Loucy (cell line): Measurements from ENCODE around the gene TRERF1.

Source experiments
- H2AFZ ChIP-seq: fragments of 200-600 bp; sonication (generic); 2 replicates; pipeline ENCODE4 v1.6.0; 2016; ENCODE audit warnings: antibody characterized with exemption, mild to moderate bottlenecking, low read length, moderate library complexity
- H3F3A ChIP-seq: fragments of 200-600 bp; 2 replicates; pipeline ENCODE4 v1.6.0; 2016; ENCODE audit warnings: antibody characterized with exemption, low read depth, mild to moderate bottlenecking
- H3K27me3 ChIP-seq: fragments of 200-600 bp; sonication (generic); 2 replicates; pipeline ENCODE4 v1.6.1; 2014; ENCODE audit warnings: low read length, mild to moderate bottlenecking; ENCODE audit not compliant: insufficient read depth, poor library complexity, severe bottlenecking
- H3K36me3 ChIP-seq: fragments of 200-600 bp; sonication (generic); 2 replicates; pipeline ENCODE4 v1.6.1; 2016; ENCODE audit warnings: low read length; ENCODE audit not compliant: insufficient read depth
- H3K4me1 ChIP-seq: fragments of 200-600 bp; sonication (generic); 2 replicates; pipeline ENCODE4 v1.5.1; 2014; ENCODE audit warnings: low read length, mild to moderate bottlenecking; ENCODE audit not compliant: insufficient read depth, poor library complexity, severe bottlenecking
- H3K4me2 ChIP-seq: fragments of 200-600 bp; sonication (generic); 2 replicates; pipeline ENCODE4 v1.6.0; 2014; ENCODE audit warnings: antibody characterized with exemption, low read length, low read depth, mild to moderate bottlenecking; ENCODE audit not compliant: poor library complexity, severe bottlenecking
- H3K4me3 ChIP-seq: fragments of 200-600 bp; sonication (generic); 2 replicates; pipeline ENCODE4 v1.5.1; 2014; ENCODE audit warnings: low read length, mild to moderate bottlenecking, mixed read lengths; ENCODE audit not compliant: poor library complexity, severe bottlenecking
- H3K79me2 ChIP-seq: fragments of 200-600 bp; sonication (generic); 2 replicates; pipeline ENCODE4 v1.6.1; 2014; ENCODE audit warnings: low read length; ENCODE audit not compliant: insufficient read depth
- H3K9ac ChIP-seq: fragments of 200-600 bp; sonication (generic); 2 replicates; pipeline ENCODE4 v1.6.0; 2014; ENCODE audit warnings: mild to moderate bottlenecking, low read depth, low read length, moderate library complexity; ENCODE audit not compliant: poor library complexity, severe bottlenecking
- H3K9me2 ChIP-seq: fragments of 200-600 bp; sonication (generic); replicated peaks from 2 replicates; pipeline ENCODE4 v1.6.1; 2016; ENCODE audit warnings: low read depth, low read length, mixed read lengths
- H3K9me3 ChIP-seq: fragments of 200-600 bp; sonication (generic); 2 replicates; pipeline ENCODE4 v1.6.1; 2014; ENCODE audit warnings: mild to moderate bottlenecking, antibody characterized with exemption, low read length, low read depth; ENCODE audit not compliant: insufficient read depth
- H4K20me1 ChIP-seq: fragments of 200-600 bp; sonication (generic); 2 replicates; pipeline ENCODE4 v1.6.0; 2014; ENCODE audit warnings: antibody characterized with exemption, low read length, mild to moderate bottlenecking; ENCODE audit not compliant: insufficient read depth, poor library complexity, severe bottlenecking
- CTCF ChIP-seq: fragments of 200-600 bp; sonication (generic); conservative IDR thresholded peaks from 2 replicates; pipeline ENCODE4 v1.5.1; 2014; ENCODE audit warnings: mild to moderate bottlenecking, antibody characterized with exemption, low read length
- EZH2phosphoT487 ChIP-seq: fragments of 200-600 bp; IDR thresholded peaks from 2 replicates; pipeline ENCODE4 v1.6.1; 2018; ENCODE audit warnings: antibody characterized with exemption, mild to moderate bottlenecking, moderate library complexity, borderline replicate concordance

Gene TRERF1

GRCh38 chr6:42266538-42266937 lies 185.2 kb downstream of the TRERF1 start:
- Histone ChIP-seq H3K4me1 (no peaks in the 10 kb centered on the region), H3K4me3 (no peak overlapping the region), H4K20me1 (no peaks in the 10 kb centered on the region), H2AFZ (no peak overlapping the region), H3K27me3 (no peaks in the 10 kb centered on the region), H3K9me2 (no peaks in the 10 kb centered on the region), H3K9ac (no peak overlapping the region), H3K9me3 (no peaks in the 10 kb centered on the region), H3K79me2 (no peaks in the 10 kb centered on the region), H3K4me2 (no peak overlapping the region), H3K36me3 (peaks cover 34% of the 10 kb centered on the region; the same call in 1 of the 2 replicates), H3F3A (no peaks in the 10 kb centered on the region)
- TF ChIP-seq CTCF (no peak), EZH2phosphoT487 (no peak)

GRCh38 chr6:42264852-42265390 lies 186.8 kb downstream of the TRERF1 start:
- TF ChIP-seq CTCF (no peak), EZH2phosphoT487 (no peak)
- Histone ChIP-seq H3K79me2 (no peaks in the 10 kb centered on the region), H3K9me3 (no peaks in the 10 kb centered on the region), H2AFZ (no peak overlapping the region), H3F3A (no peaks in the 10 kb centered on the region), H4K20me1 (no peaks in the 10 kb centered on the region), H3K9me2 (no peaks in the 10 kb centered on the region), H3K4me2 (no peak overlapping the region), H3K9ac (no peak overlapping the region), H3K4me3 (no peak overlapping the region), H3K27me3 (no peaks in the 10 kb centered on the region), H3K4me1 (no peaks in the 10 kb centered on the region), H3K36me3 (peaks cover 29% of the 10 kb centered on the region; the same call in 1 of the 2 replicates)

- H3K27me3 ChIP-seq, result no peaks in the 10 kb centered on the region
- no peak overlapping the region for H3K9ac ChIP-seq
- H3K9me2 ChIP-seq, result no peaks in the 10 kb centered on the region
- no peaks in the 10 kb centered on the region for H3K79me2 ChIP-seq
- peaks cover 27% of the 10 kb centered on the region; the same call in 1 of the 2 replicates for H3K36me3 ChIP-seq
- H4K20me1 ChIP-seq, result no peaks in the 10 kb centered on the region
- TF ChIP-seq EZH2phosphoT487, result no peak
- no peak for TF ChIP-seq CTCF
- H3K4me1 ChIP-seq, result no peaks in the 10 kb centered on the region
- H3F3A ChIP-seq, result no peaks in the 10 kb centered on the region
- no peak overlapping the region for H3K4me3 ChIP-seq
- no peak overlapping the region for H3K4me2 ChIP-seq
- no peak overlapping the region for H2AFZ ChIP-seq
- H3K9me3 ChIP-seq, result no peaks in the 10 kb centered on the region
These were observed 187.4 kb downstream of the TRERF1 start for GRCh38 chr6:42264162-42264851.
